ENCODE measurements around the gene PLEKHB1.

PLEKHB1 gene

GRCh38 chr11:73645972-73646631, at the start of gene PLEKHB1:
Gene PLEKHB1 (plus strand): TSS chr11:73646581. CDS start chr11:73646609, 28 bp downstream.
- H3K79me2 ChIP-seq (ENCODE audit: control insufficient read depth, insufficient read depth, low read length, unreplicated experiment): no peaks in the 10 kb centered on the region
- H3K27me3 ChIP-seq (ENCODE audit: insufficient read depth, low read length): peaks cover 20% of the 10 kb centered on the region
- no peaks in the 10 kb centered on the region for H3K36me3 ChIP-seq (ENCODE audit: insufficient read depth, low read length)
- no peak within 1 kb of the TSS for H3K27ac ChIP-seq (ENCODE audit: low read depth, low read length)
- no peak within 1 kb of the TSS for H3K4me3 ChIP-seq (ENCODE audit: low read depth, low read length)
- H3K4me1 ChIP-seq (ENCODE audit: control insufficient read depth, insufficient read depth, low read length, unreplicated experiment): no peaks in the 10 kb centered on the region
- no peak within 1 kb of the TSS for H2AFZ ChIP-seq (ENCODE audit: low read length, unreplicated experiment)

GRCh38 chr11:73597336-73597955, 48.9 kb upstream of the PLEKHB1 start:
- H3K4me1 ChIP-seq (ENCODE audit: control insufficient read depth, insufficient read depth, low read length, unreplicated experiment): peaks cover 16% of the 10 kb centered on the region

GRCh38 chr11:73597956-73598718, 48.2 kb upstream of the PLEKHB1 start, which contains the start of gene FAM168A:
Gene FAM168A (minus strand): TSS chr11:73598112. CDS start chr11:73468474, 129,638 bp downstream.
- peak within 1 kb of the TSS; percentile 88 for H2AFZ ChIP-seq (ENCODE audit: low read length, unreplicated experiment)
- peak within 1 kb of the TSS; percentile 27 for H3K27ac ChIP-seq (ENCODE audit: low read depth, low read length)
- peaks cover 31% of the 10 kb centered on the region for H3K79me2 ChIP-seq (ENCODE audit: control insufficient read depth, insufficient read depth, low read length, unreplicated experiment)
- H3K4me3 ChIP-seq (ENCODE audit: low read depth, low read length): peak within 1 kb of the TSS; percentile 80
- no peaks in the 10 kb centered on the region for H3K27me3 ChIP-seq (ENCODE audit: insufficient read depth, low read length)
- peaks cover 16% of the 10 kb centered on the region for H3K4me1 ChIP-seq (ENCODE audit: control insufficient read depth, insufficient read depth, low read length, unreplicated experiment)
- H3K36me3 ChIP-seq (ENCODE audit: insufficient read depth, low read length): no peaks in the 10 kb centered on the region

More at GRCh38 chr11:73597336-73597955, 48.9 kb upstream of the PLEKHB1 start:
- Histone ChIP-seq H3K36me3 (ENCODE audit: insufficient read depth, low read length) (no peaks in the 10 kb centered on the region), H3K4me3 (ENCODE audit: low read depth, low read length) (peak overlapping the region; percentile 80), H2AFZ (ENCODE audit: low read length, unreplicated experiment) (peak overlapping the region; percentile 69), H3K79me2 (ENCODE audit: control insufficient read depth, insufficient read depth, low read length, unreplicated experiment) (peaks cover 31% of the 10 kb centered on the region), H3K27ac (ENCODE audit: low read depth, low read length) (no peak overlapping the region), H3K27me3 (ENCODE audit: insufficient read depth, low read length) (no peaks in the 10 kb centered on the region)

- Histone ChIP-seq H3K4me3 (ENCODE audit: low read depth, low read length) (peak overlapping the region; percentile 80), H2AFZ (ENCODE audit: low read length, unreplicated experiment) (peak overlapping the region; percentile 88), H3K4me1 (ENCODE audit: control insufficient read depth, insufficient read depth, low read length, unreplicated experiment) (peaks cover 16% of the 10 kb centered on the region), H3K27me3 (ENCODE audit: insufficient read depth, low read length) (no peaks in the 10 kb centered on the region), H3K36me3 (ENCODE audit: insufficient read depth, low read length) (no peaks in the 10 kb centered on the region), H3K27ac (ENCODE audit: low read depth, low read length) (peak overlapping the region; percentile 7), H3K79me2 (ENCODE audit: control insufficient read depth, insufficient read depth, low read length, unreplicated experiment) (peaks cover 31% of the 10 kb centered on the region)
Observed at GRCh38 chr11:73598719-73599379, 47.5 kb upstream of the PLEKHB1 start.

GRCh38 chr11:73612601-73613140, 33.7 kb upstream of the PLEKHB1 start:
- Histone ChIP-seq H3K79me2 (ENCODE audit: control insufficient read depth, insufficient read depth, low read length, unreplicated experiment) (no peaks in the 10 kb centered on the region), H3K4me3 (ENCODE audit: low read depth, low read length) (no peak overlapping the region), H3K36me3 (ENCODE audit: insufficient read depth, low read length) (no peaks in the 10 kb centered on the region), H3K4me1 (ENCODE audit: control insufficient read depth, insufficient read depth, low read length, unreplicated experiment) (no peaks in the 10 kb centered on the region), H3K27me3 (ENCODE audit: insufficient read depth, low read length) (peaks cover 5% of the 10 kb centered on the region; the same call in 1 of the 2 replicates), H3K27ac (ENCODE audit: low read depth, low read length) (no peak overlapping the region), H2AFZ (ENCODE audit: low read length, unreplicated experiment) (no peak overlapping the region)

GRCh38 chr11:73614591-73614990, 31.8 kb upstream of the PLEKHB1 start:
- H3K36me3 ChIP-seq (ENCODE audit: insufficient read depth, low read length): no peaks in the 10 kb centered on the region
- H3K79me2 ChIP-seq (ENCODE audit: control insufficient read depth, insufficient read depth, low read length, unreplicated experiment): no peaks in the 10 kb centered on the region
- H3K4me3 ChIP-seq (ENCODE audit: low read depth, low read length): no peak overlapping the region
- no peaks in the 10 kb centered on the region for H3K27me3 ChIP-seq (ENCODE audit: insufficient read depth, low read length)
- no peaks in the 10 kb centered on the region for H3K4me1 ChIP-seq (ENCODE audit: control insufficient read depth, insufficient read depth, low read length, unreplicated experiment)
- H3K27ac ChIP-seq (ENCODE audit: low read depth, low read length): no peak overlapping the region
- H2AFZ ChIP-seq (ENCODE audit: low read length, unreplicated experiment): no peak overlapping the region

GRCh38 chr11:73622926-73623593, 23.3 kb upstream of the PLEKHB1 start:
- Histone ChIP-seq H3K79me2 (ENCODE audit: control insufficient read depth, insufficient read depth, low read length, unreplicated experiment) (no peaks in the 10 kb centered on the region), H3K27me3 (ENCODE audit: insufficient read depth, low read length) (peaks cover 20% of the 10 kb centered on the region), H3K27ac (ENCODE audit: low read depth, low read length) (no peak overlapping the region), H3K36me3 (ENCODE audit: insufficient read depth, low read length) (no peaks in the 10 kb centered on the region), H2AFZ (ENCODE audit: low read length, unreplicated experiment) (no peak overlapping the region), H3K4me3 (ENCODE audit: low read depth, low read length) (no peak overlapping the region), H3K4me1 (ENCODE audit: control insufficient read depth, insufficient read depth, low read length, unreplicated experiment) (no peaks in the 10 kb centered on the region)

GRCh38 chr11:73623686-73624085, 22.7 kb upstream of the PLEKHB1 start:
- H3K4me3 ChIP-seq (ENCODE audit: low read depth, low read length): no peak overlapping the region
- H3K79me2 ChIP-seq (ENCODE audit: control insufficient read depth, insufficient read depth, low read length, unreplicated experiment): no peaks in the 10 kb centered on the region
- no peak overlapping the region for H2AFZ ChIP-seq (ENCODE audit: low read length, unreplicated experiment)
- H3K36me3 ChIP-seq (ENCODE audit: insufficient read depth, low read length): no peaks in the 10 kb centered on the region
- H3K27me3 ChIP-seq (ENCODE audit: insufficient read depth, low read length): peaks cover 20% of the 10 kb centered on the region
- H3K4me1 ChIP-seq (ENCODE audit: control insufficient read depth, insufficient read depth, low read length, unreplicated experiment): no peaks in the 10 kb centered on the region
- H3K27ac ChIP-seq (ENCODE audit: low read depth, low read length): no peak overlapping the region

GRCh38 chr11:73625696-73626318, 20.6 kb upstream of the PLEKHB1 start:
- H3K27ac ChIP-seq (ENCODE audit: low read depth, low read length): no peak overlapping the region
- no peaks in the 10 kb centered on the region for H3K36me3 ChIP-seq (ENCODE audit: insufficient read depth, low read length)
- peak overlapping the region; percentile 54 for H3K4me3 ChIP-seq (ENCODE audit: low read depth, low read length)
- H3K4me1 ChIP-seq (ENCODE audit: control insufficient read depth, insufficient read depth, low read length, unreplicated experiment): no peaks in the 10 kb centered on the region
- peak overlapping the region; percentile 90 for H2AFZ ChIP-seq (ENCODE audit: low read length, unreplicated experiment)
- no peaks in the 10 kb centered on the region for H3K79me2 ChIP-seq (ENCODE audit: control insufficient read depth, insufficient read depth, low read length, unreplicated experiment)
- peaks cover 20% of the 10 kb centered on the region for H3K27me3 ChIP-seq (ENCODE audit: insufficient read depth, low read length)

Measured in ACC112 (cell line).